Measurements from ENCODE around the gene AP2A2. TPM values are rescaled to one million over a fixed set of nuclear protein-coding genes. Genes with fewer than 3 reads are reported as not detected.

AP2A2 gene
- total RNA-seq, 2 donors from 2014 or later = 79.4 to 97.7 TPM

DNA sequence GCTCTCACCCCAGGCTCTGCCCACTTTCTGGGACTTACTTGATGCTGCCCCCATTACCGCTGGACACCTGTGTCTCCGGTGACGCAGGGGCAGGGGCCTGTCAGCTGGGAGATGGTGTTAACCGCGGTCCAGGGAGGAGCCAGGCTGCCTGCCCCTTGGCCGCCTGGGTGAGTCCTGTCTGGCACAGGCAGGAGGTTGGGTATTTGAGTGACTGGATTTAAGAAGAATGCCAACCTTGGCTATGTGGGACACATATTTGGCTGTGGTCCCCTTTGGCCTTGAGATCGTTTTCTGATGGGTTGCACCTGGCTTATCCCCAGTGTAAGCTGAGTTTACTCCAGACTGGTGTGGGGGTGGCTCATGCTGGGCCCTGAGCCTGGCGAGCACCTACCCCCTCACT lies 108.3 kb downstream of the AP2A2 start:
- Histone ChIP-seq H3K27ac (ENCODE audit: low read depth, low read length) (no peak overlapping the region), H3K4me3 (ENCODE audit: low read length) (no peak overlapping the region), H3K4me1 (ENCODE audit: control insufficient read depth, insufficient read depth, low read length) (no peaks in the 10 kb centered on the region), H3K9ac (ENCODE audit: extremely low read depth, low read length, poor library complexity, severe bottlenecking) (no peak overlapping the region), H3K27me3 (ENCODE audit: control insufficient read depth, insufficient read depth, low read length, poor library complexity, severe bottlenecking) (no peaks in the 10 kb centered on the region), H3K36me3 (ENCODE audit: control insufficient read depth, insufficient read depth, low read length) (no peaks in the 10 kb centered on the region), H3K9me3 (ENCODE audit: control insufficient read depth, low read length) (no peaks in the 10 kb centered on the region)
- TF ChIP-seq, protein P1, sequence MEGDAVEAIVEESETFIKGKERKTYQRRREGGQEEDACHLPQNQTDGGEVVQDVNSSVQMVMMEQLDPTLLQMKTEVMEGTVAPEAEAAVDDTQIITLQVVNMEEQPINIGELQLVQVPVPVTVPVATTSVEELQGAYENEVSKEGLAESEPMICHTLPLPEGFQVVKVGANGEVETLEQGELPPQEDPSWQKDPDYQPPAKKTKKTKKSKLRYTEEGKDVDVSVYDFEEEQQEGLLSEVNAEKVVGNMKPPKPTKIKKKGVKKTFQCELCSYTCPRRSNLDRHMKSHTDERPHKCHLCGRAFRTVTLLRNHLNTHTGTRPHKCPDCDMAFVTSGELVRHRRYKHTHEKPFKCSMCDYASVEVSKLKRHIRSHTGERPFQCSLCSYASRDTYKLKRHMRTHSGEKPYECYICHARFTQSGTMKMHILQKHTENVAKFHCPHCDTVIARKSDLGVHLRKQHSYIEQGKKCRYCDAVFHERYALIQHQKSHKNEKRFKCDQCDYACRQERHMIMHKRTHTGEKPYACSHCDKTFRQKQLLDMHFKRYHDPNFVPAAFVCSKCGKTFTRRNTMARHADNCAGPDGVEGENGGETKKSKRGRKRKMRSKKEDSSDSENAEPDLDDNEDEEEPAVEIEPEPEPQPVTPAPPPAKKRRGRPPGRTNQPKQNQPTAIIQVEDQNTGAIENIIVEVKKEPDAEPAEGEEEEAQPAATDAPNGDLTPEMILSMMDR (conservative IDR thresholded peaks at IDR 0.05) = no peak
- DNase-seq = no peak
- Mint-ChIP-seq H3K27ac (no peak overlapping the region), H3K4me1 (no peaks in the 10 kb centered on the region), H3K27me3 (ENCODE audit: insufficient read depth) (no peaks in the 10 kb centered on the region), H3K9me3 (no peaks in the 10 kb centered on the region), H3K36me3 (ENCODE audit: low read depth) (no peaks in the 10 kb centered on the region), H3K4me3 (no peak overlapping the region)
- WGBS, 2 experiments (ENCODE audit: insufficient coverage in 1 of 2, insufficient read length in 1 of 2) = 92 to 97% methylated on average over 4 to 8 of the region's 8 CpGs

- Histone ChIP-seq H3K9ac (ENCODE audit: extremely low read depth, low read length, poor library complexity, severe bottlenecking) (no peak overlapping the region), H3K4me3 (ENCODE audit: low read length) (no peak overlapping the region), H3K27me3 (ENCODE audit: control insufficient read depth, insufficient read depth, low read length, poor library complexity, severe bottlenecking) (no peaks in the 10 kb centered on the region), H3K9me3 (ENCODE audit: control insufficient read depth, low read length) (no peaks in the 10 kb centered on the region), H3K36me3 (ENCODE audit: control insufficient read depth, insufficient read depth, low read length) (no peaks in the 10 kb centered on the region), H3K27ac (ENCODE audit: low read depth, low read length) (no peak overlapping the region), H3K4me1 (ENCODE audit: control insufficient read depth, insufficient read depth, low read length) (no peaks in the 10 kb centered on the region)
- Mint-ChIP-seq H3K27ac (no peak overlapping the region), H3K36me3 (ENCODE audit: low read depth) (no peaks in the 10 kb centered on the region), H3K4me1 (no peaks in the 10 kb centered on the region), H3K27me3 (ENCODE audit: insufficient read depth) (no peaks in the 10 kb centered on the region), H3K9me3 (no peaks in the 10 kb centered on the region), H3K4me3 (no peak overlapping the region)
- TF ChIP-seq, protein P1 (conservative IDR thresholded peaks at IDR 0.05) = no peak
- DNase-seq = no peak
- WGBS, 2 experiments (ENCODE audit: insufficient coverage in 1 of 2, insufficient read length in 1 of 2) = 91 to 94% methylated on average over 15 to 39 of the region's 39 CpGs
Observed at GRCh38 chr11:1034456-1035295, 109.0 kb downstream of the AP2A2 start.

DNA sequence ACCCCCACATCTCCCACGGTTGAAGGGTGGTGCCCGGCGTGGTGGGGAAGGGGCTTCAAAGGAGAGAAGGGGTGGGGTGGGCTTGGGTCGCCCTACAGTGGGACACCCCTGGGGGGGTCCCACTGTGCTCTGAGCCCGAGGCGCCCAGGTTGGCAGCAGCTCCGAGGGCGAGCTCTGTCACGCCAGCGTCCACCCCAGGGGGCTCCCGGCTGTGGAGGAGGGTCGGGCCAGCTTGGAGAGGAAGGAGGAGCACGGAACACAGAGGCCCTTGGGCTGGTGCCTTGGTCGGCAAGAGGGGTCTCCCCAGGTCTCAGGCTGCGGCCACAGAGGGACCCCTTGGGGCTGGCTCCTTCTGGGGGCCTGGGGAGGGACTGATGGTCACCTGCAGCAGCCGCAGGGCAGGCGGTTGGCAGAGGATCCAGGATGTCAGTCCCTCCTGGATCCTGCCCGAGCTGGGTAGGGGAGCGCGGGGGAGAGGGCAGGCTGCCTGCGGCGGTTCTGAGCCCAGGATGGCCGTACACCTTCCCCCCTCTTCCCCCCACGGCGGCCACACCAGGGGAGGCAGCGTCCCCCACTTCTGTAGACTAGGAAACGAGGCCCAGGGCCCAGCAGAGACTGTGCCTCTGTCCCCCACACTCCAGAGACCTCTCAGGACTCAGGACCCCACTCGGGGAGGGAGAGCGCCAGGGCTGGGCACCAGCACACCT lies 110.1 kb downstream of the AP2A2 start:
- Histone ChIP-seq H3K4me1 (ENCODE audit: control insufficient read depth, insufficient read depth, low read length) (no peaks in the 10 kb centered on the region), H3K36me3 (ENCODE audit: control insufficient read depth, insufficient read depth, low read length) (no peaks in the 10 kb centered on the region)
- TF ChIP-seq, protein P1 (conservative IDR thresholded peaks at IDR 0.05) = no peak

More for the DNA sequence above, 110.1 kb downstream of the AP2A2 start:
- Histone ChIP-seq H3K4me3 (ENCODE audit: low read length) (no peak overlapping the region), H3K9me3 (ENCODE audit: control insufficient read depth, low read length) (no peaks in the 10 kb centered on the region), H3K27me3 (ENCODE audit: control insufficient read depth, insufficient read depth, low read length, poor library complexity, severe bottlenecking) (no peaks in the 10 kb centered on the region), H3K9ac (ENCODE audit: extremely low read depth, low read length, poor library complexity, severe bottlenecking) (no peak overlapping the region), H3K27ac (ENCODE audit: low read depth, low read length) (no peak overlapping the region)
- no peak for DNase-seq
- 94 to 100% methylated on average over 2 to 29 of the region's 29 CpGs for WGBS, 2 experiments (ENCODE audit: insufficient coverage in 1 of 2, insufficient read length in 1 of 2)
- Mint-ChIP-seq H3K27me3 (ENCODE audit: insufficient read depth) (no peaks in the 10 kb centered on the region), H3K4me3 (no peak overlapping the region), H3K9me3 (no peaks in the 10 kb centered on the region), H3K36me3 (ENCODE audit: low read depth) (no peaks in the 10 kb centered on the region), H3K27ac (no peak overlapping the region), H3K4me1 (no peaks in the 10 kb centered on the region)
